ENCODE measurements around the gene MYO5B.

Gene MYO5B

DNA sequence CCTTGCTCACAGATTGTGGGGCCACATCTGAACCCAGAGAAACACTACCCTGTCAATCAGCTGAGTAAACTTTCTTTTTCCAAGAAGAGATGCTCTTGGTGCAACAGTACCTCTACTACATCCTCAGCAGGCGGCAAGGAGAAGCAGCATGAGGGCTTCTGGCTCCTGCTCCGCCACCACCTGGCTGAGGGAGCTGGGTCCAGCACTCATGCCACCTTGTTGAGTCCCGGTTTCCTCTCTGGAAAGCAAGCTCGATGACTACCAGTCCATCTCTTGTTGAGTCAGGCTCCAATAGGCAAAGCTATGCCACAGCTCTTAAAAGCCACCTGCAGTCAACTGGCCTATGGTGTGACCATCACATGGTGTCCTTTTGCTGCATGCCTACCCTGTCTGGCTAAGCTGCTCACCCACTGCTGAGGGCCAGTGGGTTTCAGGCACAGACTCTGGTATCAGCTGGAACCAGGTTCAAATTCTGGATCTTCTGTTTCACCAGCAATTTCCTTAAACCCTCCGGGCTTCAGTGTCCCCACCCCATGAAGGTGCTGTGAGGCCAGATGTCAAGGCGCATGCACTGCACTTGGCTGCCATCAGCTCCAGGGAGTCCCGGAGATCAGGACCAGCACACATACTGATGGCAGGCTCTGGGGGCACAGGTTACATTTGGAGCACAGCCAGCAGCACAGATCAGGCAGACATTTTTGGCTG lies 339.1 kb downstream of the MYO5B start:
- DNase-seq: peak in 1 of 42 donors; percentile 19
- intact Hi-C loops (cut with DNase I): loop anchor here (5.0 kb wide), 2 partner anchors 299 to 344 kb away; no protein-coding TSS in a partner anchor

DNA sequence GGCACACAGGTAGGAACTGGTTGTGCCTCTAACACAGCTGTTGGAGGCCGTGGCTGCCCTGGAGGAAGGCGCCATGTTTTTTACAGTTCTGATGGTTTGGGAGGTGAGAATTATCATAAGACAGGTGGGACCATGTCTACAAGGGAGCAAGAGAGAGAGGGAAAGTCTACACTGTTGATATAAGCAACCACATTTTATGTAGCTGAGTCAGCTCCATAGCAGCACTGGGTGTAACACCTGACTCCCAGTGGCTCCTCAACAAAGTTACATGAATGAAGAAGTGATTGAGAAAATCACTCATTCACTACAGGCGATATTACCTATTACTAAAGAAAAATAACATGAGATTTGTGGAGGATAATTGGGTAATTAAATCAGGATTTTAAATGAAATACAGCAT lies 340.3 kb downstream of the MYO5B start:
- peak in 1 of 42 donors; percentile 4 for DNase-seq
- intact Hi-C loops (cut with DNase I): loop anchor here (5.0 kb wide), 2 partner anchors 297 to 342 kb away; no protein-coding TSS in a partner anchor

DNA sequence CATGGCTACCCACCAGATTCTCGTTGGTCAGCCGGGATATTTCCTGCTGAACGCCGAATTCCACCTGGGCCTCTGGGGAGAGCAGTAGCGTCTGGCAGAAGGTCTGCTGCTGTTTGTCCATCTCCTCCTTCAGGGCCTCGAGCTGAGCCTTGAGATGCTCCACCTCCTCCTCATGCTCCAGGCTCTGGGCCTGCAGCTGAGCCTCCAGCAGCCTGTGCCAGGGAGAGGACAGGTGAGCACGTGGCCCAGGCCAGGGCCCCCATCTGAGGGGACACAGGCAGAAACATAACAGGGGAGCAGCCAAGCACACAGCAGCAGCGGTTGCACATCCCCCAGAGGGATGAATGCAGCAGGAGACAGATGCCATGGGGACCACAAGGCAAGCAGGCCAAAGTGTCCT lies 341.5 kb downstream of the MYO5B start:
- no peak for DNase-seq
- intact Hi-C loops (cut with DNase I): no loop called here

DNA sequence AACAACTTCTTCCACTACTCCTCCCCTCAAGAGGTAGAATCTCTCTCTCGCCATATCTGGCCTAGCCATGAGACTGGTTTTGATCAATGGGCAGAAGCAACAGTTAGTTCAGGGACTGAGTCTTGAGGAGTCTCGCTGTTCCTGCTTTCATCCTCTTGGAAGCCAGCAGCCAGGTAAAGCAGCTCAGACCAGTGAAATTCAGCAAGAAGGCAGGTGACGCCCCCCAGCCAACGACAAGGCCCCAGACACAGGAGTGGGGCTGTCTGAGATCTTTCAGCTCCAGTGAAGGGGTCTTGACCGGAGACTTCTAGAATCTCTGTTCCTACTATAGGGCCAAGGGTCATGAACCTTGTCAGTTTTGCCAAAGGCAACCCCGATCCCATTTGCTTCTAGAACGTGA lies 341.9 kb downstream of the MYO5B start:
- intact Hi-C loops (cut with DNase I): no loop called here
- DNase-seq: no peak

DNA sequence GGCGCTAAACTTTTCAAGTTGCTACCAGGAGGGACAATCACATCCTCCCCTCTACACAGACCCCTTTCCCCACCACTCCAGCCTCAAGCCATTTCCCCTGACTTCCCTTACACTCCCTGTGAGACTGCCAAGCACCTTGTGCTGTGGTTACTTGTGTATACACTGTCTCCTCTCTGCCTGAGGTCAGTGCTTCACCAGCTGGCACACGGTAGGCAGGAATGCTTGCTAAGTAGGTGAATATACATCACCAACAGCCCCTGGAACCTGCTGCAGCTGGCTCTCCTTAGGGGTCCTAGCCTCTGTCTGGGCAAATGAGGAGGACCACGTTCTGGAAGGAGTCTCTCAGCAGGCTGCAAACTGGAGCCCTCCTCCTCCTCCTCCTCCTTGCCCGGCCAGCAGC lies 343.3 kb downstream of the MYO5B start:
- intact Hi-C loops (cut with DNase I): no loop called here
- peak in 1 of 42 donors; percentile 9 for DNase-seq

DNA sequence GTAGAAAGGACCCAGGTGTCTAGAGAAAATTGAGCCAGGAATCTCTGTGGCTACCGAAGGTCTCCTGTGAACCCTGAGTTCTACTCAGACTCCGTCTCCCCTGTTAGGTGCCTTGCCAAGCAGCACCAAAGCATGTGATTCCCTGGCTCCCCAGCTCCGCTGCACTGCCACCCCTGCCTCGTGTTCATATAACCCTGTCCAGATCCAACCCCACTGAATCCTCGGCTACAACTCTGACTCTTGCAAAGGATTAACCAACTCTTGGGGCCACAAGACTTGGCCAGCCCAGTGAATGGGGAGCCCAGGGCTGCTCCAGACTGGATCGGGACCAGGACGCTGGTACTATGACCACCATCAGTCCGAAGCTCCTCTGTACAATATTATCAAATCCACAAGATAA lies 344.3 kb downstream of the MYO5B start:
- intact Hi-C loops (cut with DNase I): no loop called here
- peak in 1 of 42 donors; percentile 12 for DNase-seq

DNA sequence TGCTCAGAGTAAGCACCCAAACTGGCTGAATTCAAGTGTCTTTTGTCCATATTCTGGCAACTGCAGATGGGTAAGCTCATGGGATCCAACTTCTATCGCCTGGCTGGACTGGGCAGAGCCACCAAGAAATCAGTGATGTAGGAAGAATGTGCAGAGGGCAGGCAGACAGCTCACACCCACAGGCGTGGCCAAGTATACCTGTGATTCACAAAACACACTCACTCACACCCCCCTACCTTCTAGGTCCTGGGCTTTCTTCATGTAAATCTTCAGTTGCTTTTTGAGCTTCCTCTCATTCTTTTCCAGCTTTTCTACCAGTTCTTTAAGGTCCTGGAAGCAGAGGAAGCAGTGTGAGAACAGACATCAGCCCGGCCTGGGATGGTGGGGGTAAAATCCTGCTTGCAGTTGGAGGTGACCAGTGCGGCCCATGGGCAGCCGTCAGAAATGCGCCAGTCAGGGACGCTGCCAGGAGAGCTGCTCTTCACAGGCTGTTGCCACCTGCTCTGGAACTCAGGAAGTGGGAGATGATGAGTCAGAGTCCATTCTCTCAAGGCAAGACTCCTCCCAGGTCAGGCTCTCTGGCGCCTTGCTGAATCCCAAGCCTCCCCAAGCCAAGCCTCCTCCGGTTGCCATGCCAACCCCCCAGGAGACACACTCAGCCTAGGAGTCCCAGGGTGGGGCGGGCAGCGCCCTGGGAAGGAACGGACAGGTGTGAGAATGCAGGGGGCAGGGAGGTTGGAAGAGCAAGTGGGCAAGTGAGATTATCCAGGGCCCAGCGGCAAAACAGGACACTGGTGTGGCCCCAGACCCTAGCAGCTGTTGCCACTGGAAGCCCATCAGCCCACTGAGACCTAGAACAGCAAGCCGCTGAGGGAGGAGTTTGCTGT lies 345.4 kb downstream of the MYO5B start:
- DNase-seq: peak in 2 of 42 donors; percentile 32 to 37
- intact Hi-C loops (cut with DNase I): no loop called here

DNA sequence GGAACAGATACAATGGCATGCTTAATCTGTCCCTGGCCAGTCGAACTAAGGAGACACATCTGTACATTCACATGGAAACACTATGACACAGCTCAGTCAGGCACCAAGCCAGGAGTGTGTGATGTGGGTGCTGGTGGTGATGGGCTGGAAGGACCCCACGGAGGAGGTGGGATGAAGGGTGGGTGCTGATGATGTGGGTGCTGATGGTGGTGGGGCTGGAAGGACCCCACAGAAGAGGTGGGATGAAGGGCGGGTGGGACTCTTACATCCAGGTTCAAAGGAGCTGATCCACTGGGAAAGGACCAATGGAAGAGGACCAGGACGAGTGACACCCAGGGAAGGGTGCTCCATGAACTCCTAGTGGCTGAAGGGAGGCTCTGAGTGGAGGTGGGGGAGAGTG lies 346.8 kb downstream of the MYO5B start:
- intact Hi-C loops (cut with DNase I): no loop called here
- DNase-seq: peak in 1 of 42 donors; percentile 31

DNA sequence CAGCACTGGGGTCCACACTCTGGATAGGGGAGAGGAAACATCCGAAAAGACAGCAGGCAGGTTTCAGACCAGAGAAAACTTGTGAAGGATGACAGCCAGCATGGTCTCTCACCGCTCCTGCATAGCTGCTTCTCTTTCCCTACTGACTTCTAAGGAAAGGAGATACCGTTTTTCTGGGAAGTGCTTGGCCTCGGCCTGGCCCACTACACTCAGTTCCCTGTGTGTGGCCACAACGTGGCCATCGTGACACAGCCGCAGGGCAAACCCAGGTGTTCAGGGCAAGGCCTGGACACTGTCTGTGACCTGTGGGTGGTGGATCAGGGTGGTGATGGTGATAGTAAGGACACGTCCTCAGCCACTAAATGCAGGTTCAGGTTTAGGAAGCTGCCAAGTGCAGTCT lies 347.4 kb downstream of the MYO5B start:
- intact Hi-C loops (cut with DNase I): no loop called here
- DNase-seq: no peak

DNA sequence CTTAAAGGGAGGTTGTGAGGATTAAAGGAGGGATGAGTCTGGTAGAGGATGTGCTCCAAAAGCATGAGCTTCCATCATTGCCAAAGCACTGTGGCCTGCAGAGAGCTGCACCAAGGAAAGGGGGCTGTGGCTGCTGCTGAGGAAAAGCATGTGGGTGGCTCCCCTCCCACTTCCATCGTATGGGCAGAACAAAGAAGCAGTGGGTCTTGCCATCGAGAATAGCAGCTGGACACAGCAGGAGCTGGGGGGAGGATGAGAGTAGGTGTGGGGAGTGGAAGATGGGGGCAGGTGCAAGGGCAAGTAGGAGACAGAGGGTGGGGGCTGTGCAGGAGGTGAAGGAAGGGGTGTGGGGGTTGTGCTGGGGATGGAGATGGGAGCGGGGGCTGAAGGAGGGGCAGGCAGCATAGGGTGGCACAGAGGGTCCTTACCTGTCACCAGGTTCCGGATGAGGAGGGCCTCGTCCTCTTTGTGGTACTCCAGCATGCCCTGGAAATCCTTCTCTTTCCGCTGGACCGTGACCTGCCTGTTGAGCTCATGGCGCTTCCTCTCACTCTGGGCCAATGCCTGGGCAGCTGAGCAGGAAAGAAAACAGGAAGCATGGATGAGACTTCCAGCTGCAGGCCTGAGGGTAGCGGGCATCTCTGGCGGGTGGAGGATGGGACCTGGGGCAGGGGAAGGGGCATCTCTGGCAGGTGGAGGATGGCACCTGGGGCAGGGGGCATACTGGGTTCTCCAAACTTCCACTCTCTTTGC lies 348.1 kb downstream of the MYO5B start:
- intact Hi-C loops (cut with DNase I): no loop called here
- peak in 1 of 42 donors; percentile 37 for DNase-seq

DNA sequence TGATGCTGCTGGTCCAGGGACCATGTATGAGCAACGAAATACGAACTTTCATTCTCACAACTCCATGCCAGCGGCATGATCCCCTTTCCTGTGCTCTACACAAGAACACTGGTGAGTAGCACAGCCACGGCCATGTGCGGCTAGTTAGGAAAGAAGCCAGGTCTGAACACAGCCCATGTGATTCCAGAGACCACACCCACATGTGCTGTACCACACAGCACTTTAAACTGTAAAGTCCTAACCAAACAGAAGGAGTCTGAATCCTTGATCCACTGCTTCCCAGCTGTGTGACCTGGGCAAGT lies 348.6 kb downstream of the MYO5B start:
- intact Hi-C loops (cut with DNase I): no loop called here
- DNase-seq: peak in 1 of 42 donors; percentile 44

DNA sequence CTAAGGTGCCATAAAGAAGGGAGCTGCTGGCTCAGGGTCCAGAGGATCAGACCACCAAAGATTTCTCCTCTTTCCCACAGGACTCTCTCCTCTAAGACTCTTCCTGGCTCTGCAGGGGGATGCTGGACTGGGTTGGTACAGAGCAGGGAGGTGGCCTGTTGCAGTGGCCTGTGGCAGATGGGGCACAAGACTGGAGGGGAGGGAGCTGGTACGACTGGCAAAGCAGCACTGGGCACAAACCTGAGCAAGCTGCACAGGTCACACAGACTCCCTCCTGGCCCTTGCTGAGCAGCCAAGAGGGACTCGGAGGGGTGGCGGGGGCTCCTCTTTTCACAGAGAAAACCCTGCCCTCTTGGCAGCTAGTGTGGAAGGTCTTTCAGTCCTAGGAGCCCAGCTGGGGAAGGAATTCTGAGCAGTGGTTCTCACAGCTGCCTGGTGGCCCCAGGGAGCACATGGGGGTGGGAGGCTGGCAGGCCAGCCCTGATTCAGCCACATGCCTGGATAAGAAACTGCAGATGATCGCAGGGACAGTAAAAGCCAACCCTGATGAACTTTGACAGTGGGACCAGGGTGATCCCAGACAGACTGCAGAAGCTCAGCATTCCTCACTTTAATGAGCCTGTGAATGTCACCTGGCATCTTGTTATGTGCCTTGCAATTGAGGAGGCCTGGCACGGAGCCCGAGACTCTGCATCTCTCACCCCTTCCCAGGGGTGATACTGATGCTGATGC lies 349.2 kb downstream of the MYO5B start:
- intact Hi-C loops (cut with DNase I): no loop called here
- DNase-seq: peak in 10 of 42 donors; percentile 15 to 53 (median 34)

DNA sequence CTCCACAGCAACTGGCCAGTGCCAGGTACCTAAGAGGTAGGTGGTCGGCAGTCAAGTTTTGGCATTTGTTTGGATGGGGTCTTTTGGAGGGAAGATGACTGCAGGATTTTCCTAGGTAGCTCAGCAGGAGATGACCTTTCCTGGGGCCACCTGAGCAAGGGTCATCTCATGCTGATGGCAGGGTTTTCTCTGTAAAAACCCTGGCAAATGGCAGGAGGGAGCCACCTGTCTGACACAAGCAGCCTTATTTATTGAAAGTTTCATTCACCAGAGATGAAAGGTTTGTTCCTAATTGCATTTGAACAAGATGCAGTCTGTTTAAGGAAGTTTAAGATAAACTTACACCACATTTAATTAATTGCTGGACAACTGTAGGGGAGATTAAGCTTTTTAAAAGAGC lies 350.0 kb downstream of the MYO5B start:
- intact Hi-C loops (cut with DNase I): no loop called here
- DNase-seq: no peak

DNA sequence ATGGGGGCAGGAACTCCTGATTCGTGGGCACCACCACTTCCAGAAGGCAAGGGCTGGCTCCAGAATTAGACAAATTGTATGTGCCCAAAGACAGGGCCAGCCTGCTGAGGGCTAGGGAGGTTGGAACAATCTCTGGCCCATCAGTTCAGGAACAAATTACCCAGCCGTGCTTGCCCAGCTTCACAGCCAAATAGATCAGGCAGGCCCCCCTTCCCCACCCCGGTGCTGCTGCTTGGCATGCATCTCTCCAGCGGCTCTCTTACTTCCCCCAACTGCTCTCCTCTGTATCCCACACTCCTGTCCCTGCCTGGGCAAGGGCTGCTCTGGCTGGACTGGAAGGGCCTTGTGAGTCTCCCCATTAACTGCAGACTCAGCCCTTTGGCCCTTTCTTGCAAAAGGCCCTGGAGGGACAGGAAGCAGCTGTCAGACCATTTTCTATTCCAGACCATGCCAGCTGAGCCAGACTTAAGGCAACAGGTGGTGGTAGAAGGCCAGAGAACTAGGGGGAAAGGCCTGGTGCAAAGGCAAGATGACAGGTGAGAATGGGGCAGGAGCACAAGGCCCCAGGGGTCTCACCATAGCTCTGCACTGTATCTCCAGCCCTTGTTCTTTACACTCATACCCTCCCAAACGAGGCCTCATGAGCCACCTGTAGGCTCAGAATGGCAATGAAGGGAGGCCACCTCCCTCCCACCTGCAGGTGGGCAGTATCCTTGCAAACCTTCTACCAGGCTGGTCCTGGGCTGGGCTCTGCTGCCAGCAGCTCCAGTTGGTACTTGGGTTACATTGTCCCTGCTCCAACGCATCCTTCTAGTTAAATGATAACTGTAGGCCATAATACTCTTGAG lies 350.9 kb downstream of the MYO5B start:
- peak in 4 of 42 donors; percentile 25 to 50 (median 30) for DNase-seq
- intact Hi-C loops (cut with DNase I): no loop called here

DNA sequence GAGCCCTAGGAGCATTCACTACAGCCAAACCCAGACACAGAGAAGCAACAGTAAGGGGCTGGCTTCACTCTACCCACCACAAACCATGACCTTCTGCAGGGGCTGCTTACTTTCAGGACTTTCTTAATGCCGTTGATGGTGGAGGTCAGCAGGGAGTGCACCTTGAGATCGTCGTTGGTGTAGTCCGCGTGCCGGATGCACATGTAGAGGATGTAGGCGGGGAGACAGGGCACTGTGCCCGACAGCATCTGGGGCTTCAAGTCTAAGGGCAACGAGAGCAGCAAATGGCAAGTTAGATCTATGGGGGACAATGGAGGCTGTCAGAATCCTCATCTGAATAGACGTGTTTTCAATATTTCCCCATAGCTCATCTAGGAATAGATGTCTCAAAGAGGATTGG lies 351.8 kb downstream of the MYO5B start:
- intact Hi-C loops (cut with DNase I): no loop called here

DNA sequence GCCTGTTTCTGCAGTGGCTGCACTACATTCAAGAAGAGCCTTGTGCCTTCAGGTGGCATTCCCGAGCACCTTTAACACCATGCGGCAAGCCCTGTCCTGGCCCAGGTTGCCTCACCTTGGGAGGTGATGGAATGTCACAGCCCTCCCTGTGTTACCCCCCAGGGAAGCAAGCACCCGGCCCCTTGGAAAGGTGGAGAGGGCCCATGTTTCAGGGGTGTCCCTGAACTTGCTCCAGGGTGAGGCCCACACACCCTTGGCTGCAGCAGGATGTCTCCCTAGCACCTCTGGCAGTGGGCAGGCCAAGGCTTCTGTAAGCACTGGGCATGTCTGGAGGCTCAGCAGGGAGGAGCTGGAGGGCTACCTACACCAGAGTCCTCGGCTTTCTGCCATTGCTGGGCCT lies 352.3 kb downstream of the MYO5B start:
- intact Hi-C loops (cut with DNase I): no loop called here
- peak in 1 of 42 donors; percentile 35 for DNase-seq

More for the DNA sequence above, 351.8 kb downstream of the MYO5B start:
- DNase-seq: peak in 1 of 42 donors; percentile 35

DNA sequence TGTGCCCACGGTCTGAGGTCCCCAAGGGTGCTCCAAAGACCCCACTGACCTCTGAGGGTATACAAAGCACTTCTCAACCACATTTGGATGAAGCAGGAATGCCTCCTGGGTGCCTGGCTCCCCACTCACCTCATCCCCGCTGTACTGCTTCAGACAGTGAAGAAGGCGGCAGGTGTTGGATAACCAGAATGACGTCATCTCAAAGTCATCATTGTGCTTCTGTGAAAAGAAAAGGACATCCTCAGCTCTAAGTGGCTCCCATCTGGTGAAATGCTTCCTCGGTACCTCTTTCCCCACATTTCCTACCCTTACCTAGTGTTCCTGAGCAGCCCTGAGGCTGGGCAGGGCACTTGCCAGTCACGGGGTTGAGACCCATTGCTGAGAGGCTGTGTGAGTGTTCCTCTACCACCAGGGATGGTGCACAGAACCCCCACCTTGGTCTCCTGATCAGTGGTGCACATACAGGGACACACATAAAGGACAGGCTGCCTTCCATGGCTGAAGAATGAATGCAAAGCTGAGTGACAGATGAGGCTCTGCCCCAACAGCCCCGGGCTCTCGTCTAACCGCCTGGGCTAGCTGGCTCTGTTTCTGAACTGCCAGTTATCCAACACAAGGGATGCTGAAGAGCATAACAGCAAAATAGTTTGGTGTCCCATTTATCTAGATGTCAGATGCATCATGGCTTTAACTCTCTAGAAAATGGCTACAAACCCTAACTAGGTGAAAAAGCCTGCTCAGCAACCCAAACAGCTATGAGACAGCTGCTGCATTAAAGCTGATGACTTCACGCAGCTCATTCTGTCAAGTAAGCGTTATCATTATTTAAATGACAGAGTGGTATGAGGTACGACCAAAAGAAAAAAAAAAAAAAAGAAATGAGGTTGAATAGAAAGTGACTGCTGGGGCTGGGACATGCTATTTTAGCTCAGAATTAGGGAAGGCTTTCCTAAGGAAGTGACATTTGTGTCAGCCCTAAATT lies 353.4 kb downstream of the MYO5B start:
- intact Hi-C loops (cut with DNase I): no loop called here
- DNase-seq: peak in 1 of 42 donors; percentile 39

Data from head of caudate nucleus (tissue), 42 donors.